Measurements from ENCODE around the gene WSB1.

DNA sequence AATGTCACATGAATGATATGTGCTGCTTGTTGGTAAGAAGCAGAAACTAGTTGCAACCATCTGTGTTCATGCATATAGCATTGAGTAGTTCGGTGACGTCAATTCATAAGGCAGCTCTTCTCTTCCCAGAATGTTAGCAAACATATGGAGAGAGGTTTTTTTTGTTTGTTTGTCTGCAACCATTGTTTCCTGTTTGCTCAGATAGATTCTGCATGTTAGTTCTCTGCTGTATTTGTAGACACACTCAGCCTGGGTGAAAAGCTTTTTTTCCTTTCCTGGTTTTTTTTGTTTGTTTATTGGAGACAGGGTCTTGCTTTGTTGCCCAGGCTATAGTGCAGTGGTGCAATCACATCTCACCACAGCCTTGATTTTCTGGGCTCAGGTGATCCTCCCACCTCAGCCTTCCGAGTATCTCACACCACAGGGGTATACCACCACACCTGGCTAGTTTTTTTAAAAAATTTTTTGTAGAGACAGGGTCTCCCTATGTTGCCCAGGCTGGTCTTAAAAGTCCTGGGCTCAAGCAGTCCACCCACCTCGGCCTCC lies 16.7 kb downstream of the WSB1 start:
- TF ChIP-seq, protein P1, sequence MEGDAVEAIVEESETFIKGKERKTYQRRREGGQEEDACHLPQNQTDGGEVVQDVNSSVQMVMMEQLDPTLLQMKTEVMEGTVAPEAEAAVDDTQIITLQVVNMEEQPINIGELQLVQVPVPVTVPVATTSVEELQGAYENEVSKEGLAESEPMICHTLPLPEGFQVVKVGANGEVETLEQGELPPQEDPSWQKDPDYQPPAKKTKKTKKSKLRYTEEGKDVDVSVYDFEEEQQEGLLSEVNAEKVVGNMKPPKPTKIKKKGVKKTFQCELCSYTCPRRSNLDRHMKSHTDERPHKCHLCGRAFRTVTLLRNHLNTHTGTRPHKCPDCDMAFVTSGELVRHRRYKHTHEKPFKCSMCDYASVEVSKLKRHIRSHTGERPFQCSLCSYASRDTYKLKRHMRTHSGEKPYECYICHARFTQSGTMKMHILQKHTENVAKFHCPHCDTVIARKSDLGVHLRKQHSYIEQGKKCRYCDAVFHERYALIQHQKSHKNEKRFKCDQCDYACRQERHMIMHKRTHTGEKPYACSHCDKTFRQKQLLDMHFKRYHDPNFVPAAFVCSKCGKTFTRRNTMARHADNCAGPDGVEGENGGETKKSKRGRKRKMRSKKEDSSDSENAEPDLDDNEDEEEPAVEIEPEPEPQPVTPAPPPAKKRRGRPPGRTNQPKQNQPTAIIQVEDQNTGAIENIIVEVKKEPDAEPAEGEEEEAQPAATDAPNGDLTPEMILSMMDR (IDR thresholded peaks at IDR 0.05): no peak
- TF ChIP-seq POLR2A (IDR thresholded peaks at IDR 0.05): no peak
